HG02642 (cell line): ENCODE results near the gene LSS.
"Not testable (repeated sequence)": the region's sequence is repeated elsewhere in the genome, so short reads cannot be mapped to it uniquely, and the experiment has no call there.

ENCODE experiments used
- ATAC-seq: cut with Tn5 transposase; IDR thresholded peaks from one replicate; pipeline ENCODE4 v1.9.1; 2021; ENCODE audit warnings: mild to moderate bottlenecking; ENCODE audit not compliant: unreplicated experiment, poor library complexity

LSS gene

GRCh38 chr21:46145840-46146691 is 82.5 kb downstream of the LSS start:
- ATAC-seq: no peak

- ATAC-seq: no peak
Measured at GRCh38 chr21:46145159-46145839, 83.3 kb downstream of the LSS start.

GRCh38 chr21:46144464-46145070 is 84.0 kb downstream of the LSS start:
- ATAC-seq: no peak

- ATAC-seq: no peak
Measured at GRCh38 chr21:46142582-46143473, 85.7 kb downstream of the LSS start.

GRCh38 chr21:46141767-46142581 is 86.6 kb downstream of the LSS start:
- no peak for ATAC-seq

GRCh38 chr21:46140352-46141003 is 88.1 kb downstream of the LSS start:
- ATAC-seq: not testable (repeated sequence)

GRCh38 chr21:46139686-46140085 is 88.9 kb downstream of the LSS start:
- ATAC-seq: no peak

- no peak for ATAC-seq
Measured at GRCh38 chr21:46138383-46138970, 90.1 kb downstream of the LSS start.
